Glutamatergic neuron (in vitro differentiated cells): ENCODE data around the gene GDF10. TPM values are rescaled to one million over a fixed set of nuclear protein-coding genes. Genes with fewer than 3 reads are reported as not detected.

Experiments
- total RNA-seq: library from RNA; stranded (reverse); fragmentation: NEBNext Ultra II Directional; extraction: Animal tissue kit (Norgen Biotek cat#: 25700); gene quantifications from one replicate; pipeline ENCODE4 v1.2.1, GENCODE V29; 2021; ENCODE audit not compliant: unreplicated experiment

Gene GDF10
- total RNA-seq, 1 donor from 2014 or later, result not detected

Other genes with a start within 250 kb of the GDF10 start
- gene GDF2, start 22.3 kb downstream of the GDF10 start, total RNA-seq, result not detected
- gene RBP3, start 48.2 kb downstream of the GDF10 start, total RNA-seq, result not detected
- gene ZNF488, start 84.1 kb downstream of the GDF10 start, total RNA-seq, result 3.3 TPM
- gene ANXA8, start 183.9 kb downstream of the GDF10 start, total RNA-seq, result not detected
- gene FAM25G, start 191.5 kb downstream of the GDF10 start, total RNA-seq, result not detected
- gene AGAP9, start 223.4 kb downstream of the GDF10 start, total RNA-seq, result 23.7 TPM